ENCODE measurements around the gene NIPSNAP2.

- TF ChIP-seq POLR2AphosphoS5 (IDR thresholded peaks at IDR 0.05; ENCODE audit: borderline replicate concordance, low read depth, low read length) (no peak), EZH2 (IDR thresholded peaks at IDR 0.05) (no peak)
Measured at GRCh38 chr7:56019501-56019900, 55.1 kb downstream of the NIPSNAP2 start.
